ENCODE results near the gene PSMC6.
"Not testable (repeated sequence)": the region's sequence is repeated elsewhere in the genome, so short reads cannot be mapped to it uniquely, and the experiment has no call there.

- TF ChIP-seq CTCF, POLR2A (IDR thresholded peaks at IDR 0.05): not testable (repeated sequence)
These were observed 22.0 kb downstream of the PSMC6 start for GRCh38 chr14:52729035-52729434.

Measured in gastroesophageal sphincter (tissue), 3 donors.